GM23248 (cell line): ENCODE data around the gene KIF11.

Experiments used
- EZH2 ChIP-seq: fragments of 200-600 bp; sonication (generic); IDR thresholded peaks from 2 replicates; pipeline ENCODE4 v1.6.1; 2018; ENCODE audit warnings: antibody characterized with exemption, mild to moderate bottlenecking; ENCODE audit not compliant: insufficient read depth, poor library complexity, severe bottlenecking
- EZH2phosphoT487 ChIP-seq: fragments of 200-600 bp; sonication (generic); IDR thresholded peaks from 2 replicates; pipeline ENCODE4 v1.6.1; 2018; ENCODE audit warnings: antibody characterized with exemption, moderate library complexity, mild to moderate bottlenecking, low read depth; ENCODE audit not compliant: insufficient read depth

DNA sequence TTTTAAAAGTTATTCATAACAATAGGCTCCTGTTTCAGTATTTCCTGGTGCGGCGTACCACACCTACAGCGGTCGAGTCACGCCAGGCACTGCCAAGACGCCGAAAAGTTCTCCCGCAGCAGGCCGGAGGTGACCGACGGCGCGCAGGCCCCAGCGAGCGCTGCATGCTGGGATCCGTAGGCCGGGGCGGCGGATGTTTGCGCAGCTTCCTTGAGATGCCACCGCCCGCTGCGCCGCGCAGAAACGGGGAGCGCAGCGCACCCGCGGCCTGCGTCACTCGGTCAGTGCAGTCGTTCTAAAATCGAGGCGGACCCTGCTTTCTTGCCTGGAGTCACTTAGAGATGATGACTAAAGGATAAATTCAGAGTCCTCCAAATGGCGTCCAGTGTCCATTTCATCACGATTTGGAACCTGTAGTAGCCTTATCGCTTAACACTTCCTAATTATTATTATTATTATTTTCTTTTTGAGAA is 1.3 kb upstream of the KIF11 start:
- TF ChIP-seq EZH2 (no peak), EZH2phosphoT487 (no peak)
